ENCODE data around the gene PLXNA2.

PLXNA2 gene

DNA sequence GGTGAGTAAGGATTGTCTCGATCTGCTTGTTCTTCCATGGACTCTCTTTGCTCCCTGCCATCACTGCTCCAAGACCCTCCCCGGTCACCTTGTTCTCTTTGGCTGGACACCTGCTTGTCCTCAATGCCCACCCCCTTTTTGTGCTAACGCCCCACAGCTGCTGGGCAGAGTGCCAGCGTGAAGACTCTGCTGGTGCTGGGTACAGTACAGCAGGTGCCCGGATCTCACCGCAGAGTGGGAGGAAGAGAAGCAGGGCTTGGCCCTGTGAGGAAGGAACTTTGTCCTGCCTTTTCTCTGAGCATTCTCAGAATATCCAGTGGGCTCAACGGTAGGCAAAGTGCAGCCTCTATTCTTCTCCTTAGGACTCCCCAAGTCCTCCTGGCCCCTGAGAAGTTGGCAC, 90.1 kb downstream of the PLXNA2 start:
- no peak overlapping the region for H3K4me3 ChIP-seq (ENCODE audit: low read depth, low read length)
- DNase-seq: no peak
- no peaks in the 10 kb centered on the region for H3K36me3 ChIP-seq
- no peaks in the 10 kb centered on the region for H3K27me3 ChIP-seq
- TF ChIP-seq, protein P1, sequence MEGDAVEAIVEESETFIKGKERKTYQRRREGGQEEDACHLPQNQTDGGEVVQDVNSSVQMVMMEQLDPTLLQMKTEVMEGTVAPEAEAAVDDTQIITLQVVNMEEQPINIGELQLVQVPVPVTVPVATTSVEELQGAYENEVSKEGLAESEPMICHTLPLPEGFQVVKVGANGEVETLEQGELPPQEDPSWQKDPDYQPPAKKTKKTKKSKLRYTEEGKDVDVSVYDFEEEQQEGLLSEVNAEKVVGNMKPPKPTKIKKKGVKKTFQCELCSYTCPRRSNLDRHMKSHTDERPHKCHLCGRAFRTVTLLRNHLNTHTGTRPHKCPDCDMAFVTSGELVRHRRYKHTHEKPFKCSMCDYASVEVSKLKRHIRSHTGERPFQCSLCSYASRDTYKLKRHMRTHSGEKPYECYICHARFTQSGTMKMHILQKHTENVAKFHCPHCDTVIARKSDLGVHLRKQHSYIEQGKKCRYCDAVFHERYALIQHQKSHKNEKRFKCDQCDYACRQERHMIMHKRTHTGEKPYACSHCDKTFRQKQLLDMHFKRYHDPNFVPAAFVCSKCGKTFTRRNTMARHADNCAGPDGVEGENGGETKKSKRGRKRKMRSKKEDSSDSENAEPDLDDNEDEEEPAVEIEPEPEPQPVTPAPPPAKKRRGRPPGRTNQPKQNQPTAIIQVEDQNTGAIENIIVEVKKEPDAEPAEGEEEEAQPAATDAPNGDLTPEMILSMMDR (IDR thresholded peaks at IDR 0.05; ENCODE audit: low read depth, low read length): no peak
- H3K4me1 ChIP-seq: peaks cover 7% of the 10 kb centered on the region; the same call in 1 of the 2 replicates
- no peaks in the 10 kb centered on the region for H3K9me3 ChIP-seq

DNA sequence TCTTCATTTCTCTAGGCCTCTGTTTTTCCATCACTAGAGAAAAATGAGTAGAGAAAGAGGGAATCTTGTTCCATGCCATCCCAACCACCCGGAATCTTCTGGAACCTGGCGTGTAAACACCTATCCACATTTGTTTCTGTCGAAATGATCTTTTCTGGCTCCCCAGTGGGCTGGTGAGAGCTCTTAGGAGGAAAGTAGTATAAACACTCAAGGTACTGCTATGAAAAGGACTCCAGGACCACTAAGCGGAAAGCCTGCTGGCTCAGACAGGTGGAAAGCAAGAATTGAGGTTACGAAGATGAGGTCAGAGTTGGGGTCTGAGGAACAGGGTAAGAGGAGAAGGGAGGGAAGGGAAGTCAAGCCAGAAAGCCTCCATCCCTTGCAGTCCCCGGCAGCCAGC, 90.8 kb downstream of the PLXNA2 start:
- no peaks in the 10 kb centered on the region for H3K9me3 ChIP-seq
- H3K4me3 ChIP-seq (ENCODE audit: low read depth, low read length): no peak overlapping the region
- no peaks in the 10 kb centered on the region for H3K36me3 ChIP-seq
- H3K4me1 ChIP-seq: peaks cover 9% of the 10 kb centered on the region; the same call in 1 of the 2 replicates
- no peaks in the 10 kb centered on the region for H3K27me3 ChIP-seq
- DNase-seq: no peak
- TF ChIP-seq, protein P1 (IDR thresholded peaks at IDR 0.05; ENCODE audit: low read depth, low read length): no peak

DNA sequence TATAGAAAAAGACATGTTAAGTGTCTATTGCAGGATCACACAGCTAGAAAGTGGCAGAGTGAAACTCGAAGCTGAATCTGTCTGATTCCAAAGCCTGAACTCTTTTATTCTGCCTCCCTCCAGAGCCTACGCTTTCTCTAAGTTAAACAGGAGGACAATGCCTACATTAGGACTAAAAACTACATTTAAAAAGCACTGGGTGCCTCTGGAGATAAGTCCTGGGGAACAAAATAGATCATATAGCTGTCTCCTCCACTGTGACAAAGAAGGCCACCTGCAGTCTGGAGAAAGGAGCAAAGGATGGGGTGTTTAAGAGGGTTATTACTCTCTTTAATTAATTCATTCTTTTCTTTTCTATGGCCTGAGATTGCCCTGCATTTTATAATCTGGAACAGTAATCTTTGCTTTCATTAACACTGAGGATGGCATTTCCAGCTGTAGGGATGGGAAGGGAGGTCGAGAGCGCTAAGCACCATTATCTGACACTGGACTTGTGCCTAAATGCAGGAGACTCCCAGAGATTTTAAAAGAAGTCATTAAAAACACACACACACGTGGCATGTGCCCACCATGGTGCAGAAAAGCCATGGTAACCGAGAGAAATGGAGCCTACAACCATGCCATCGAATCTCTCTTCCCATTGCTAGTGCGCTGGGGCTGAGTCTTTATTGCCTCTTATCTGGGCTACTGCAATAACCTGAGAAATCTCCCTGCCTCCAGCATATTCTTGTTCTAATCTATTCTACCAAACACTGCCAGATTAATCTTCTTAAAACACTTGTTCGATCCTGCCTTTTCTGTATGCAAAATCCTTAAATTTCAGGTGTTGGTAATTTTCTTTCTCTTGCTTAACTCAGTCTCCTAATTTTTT, 92.2 kb downstream of the PLXNA2 start:
- peaks cover 9% of the 10 kb centered on the region; the same call in 1 of the 2 replicates for H3K4me1 ChIP-seq
- no peaks in the 10 kb centered on the region for H3K27me3 ChIP-seq
- H3K36me3 ChIP-seq: no peaks in the 10 kb centered on the region
- DNase-seq: no peak
- no peaks in the 10 kb centered on the region for H3K9me3 ChIP-seq
- TF ChIP-seq, protein P1 (IDR thresholded peaks at IDR 0.05; ENCODE audit: low read depth, low read length): no peak
- H3K4me3 ChIP-seq (ENCODE audit: low read depth, low read length): no peak overlapping the region

DNA sequence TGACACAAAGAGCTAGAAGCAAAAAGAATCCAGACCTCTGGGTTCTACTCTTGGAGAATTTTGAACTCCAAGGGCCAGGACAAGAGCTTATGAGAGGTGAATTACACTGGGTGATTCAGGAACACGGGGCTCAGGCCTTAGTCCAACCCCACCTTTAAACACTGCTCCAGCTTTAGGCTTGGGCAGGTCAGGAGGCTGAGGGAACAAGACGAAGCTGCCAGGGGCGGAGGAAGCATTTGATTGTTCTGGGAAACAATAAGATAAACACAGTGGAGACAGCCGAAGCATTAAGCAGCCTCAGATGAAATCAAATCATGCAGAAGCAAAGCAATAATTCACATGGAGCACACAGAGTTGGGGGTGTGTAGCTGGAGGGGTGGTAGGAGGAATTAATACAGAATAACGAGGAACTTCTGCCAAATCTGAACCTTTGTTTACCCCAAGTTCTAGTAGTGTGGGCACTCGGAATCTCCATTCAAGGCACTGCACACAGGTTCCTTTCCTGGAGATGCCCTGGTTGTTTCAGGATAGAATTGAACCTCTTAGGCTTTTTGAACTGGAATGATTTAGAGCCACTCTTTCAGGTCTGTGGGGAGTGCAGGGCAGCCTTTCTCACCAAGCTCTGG, 93.2 kb downstream of the PLXNA2 start:
- H3K36me3 ChIP-seq: no peaks in the 10 kb centered on the region
- H3K4me3 ChIP-seq (ENCODE audit: low read depth, low read length): no peak overlapping the region
- TF ChIP-seq, protein P1 (IDR thresholded peaks at IDR 0.05; ENCODE audit: low read depth, low read length): no peak
- peaks cover 9% of the 10 kb centered on the region; the same call in 1 of the 2 replicates for H3K4me1 ChIP-seq
- no peak for DNase-seq
- H3K27me3 ChIP-seq: no peaks in the 10 kb centered on the region
- no peaks in the 10 kb centered on the region for H3K9me3 ChIP-seq

DNA sequence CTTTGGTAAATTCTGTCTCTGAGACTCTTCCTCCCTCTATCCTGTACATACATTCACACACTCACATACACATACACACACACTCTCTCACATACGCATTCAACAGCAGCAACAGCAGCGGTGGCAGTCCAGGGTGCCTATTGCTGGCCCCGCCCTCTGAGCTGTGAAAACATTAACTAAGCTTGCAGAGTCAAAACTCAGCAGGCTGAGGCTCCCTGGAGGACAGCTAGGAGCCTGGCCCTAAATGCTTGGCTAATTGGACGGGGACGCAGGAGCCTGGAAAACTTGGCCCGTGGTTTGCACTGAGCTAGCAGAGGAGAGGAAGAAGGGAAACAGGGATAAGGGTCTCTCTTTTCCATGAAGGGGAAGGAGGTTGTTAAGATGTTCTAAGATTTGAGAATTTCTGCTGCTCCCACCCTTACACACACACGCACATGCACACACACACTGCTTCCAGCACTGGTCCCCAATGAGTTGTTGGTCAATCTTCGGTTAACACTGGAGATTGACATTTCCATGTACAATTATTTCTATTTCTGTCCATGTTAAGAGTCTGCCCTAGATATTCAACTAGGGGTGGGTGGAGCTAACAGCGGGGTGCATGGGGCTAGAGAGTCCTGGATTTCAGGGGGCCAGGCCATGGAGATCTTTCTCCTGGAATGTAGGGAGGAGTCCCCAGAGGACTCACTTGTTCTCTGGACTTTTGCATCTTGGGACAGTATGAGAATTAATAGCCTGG, 94.2 kb downstream of the PLXNA2 start:
- no peak for DNase-seq

More for the DNA sequence above, 94.2 kb downstream of the PLXNA2 start:
- Histone ChIP-seq H3K36me3 (no peaks in the 10 kb centered on the region), H3K4me3 (ENCODE audit: low read depth, low read length) (no peak overlapping the region), H3K27me3 (no peaks in the 10 kb centered on the region), H3K9me3 (no peaks in the 10 kb centered on the region), H3K4me1 (peaks cover 9% of the 10 kb centered on the region; the same call in 1 of the 2 replicates)
- TF ChIP-seq, protein P1 (IDR thresholded peaks at IDR 0.05; ENCODE audit: low read depth, low read length): no peak

Measured in BE2C (cell line).